ENCODE measurements around the gene SCARB1.

Gene SCARB1

GRCh38 chr12:124727922-124728321, 135.7 kb downstream of the SCARB1 start:
- H3K4me3 ChIP-seq (ENCODE audit: control insufficient read depth, low read depth, low read length) = no peak overlapping the region
- no peak for DNase-seq (ENCODE audit: low read depth)
- TF ChIP-seq, protein P1, sequence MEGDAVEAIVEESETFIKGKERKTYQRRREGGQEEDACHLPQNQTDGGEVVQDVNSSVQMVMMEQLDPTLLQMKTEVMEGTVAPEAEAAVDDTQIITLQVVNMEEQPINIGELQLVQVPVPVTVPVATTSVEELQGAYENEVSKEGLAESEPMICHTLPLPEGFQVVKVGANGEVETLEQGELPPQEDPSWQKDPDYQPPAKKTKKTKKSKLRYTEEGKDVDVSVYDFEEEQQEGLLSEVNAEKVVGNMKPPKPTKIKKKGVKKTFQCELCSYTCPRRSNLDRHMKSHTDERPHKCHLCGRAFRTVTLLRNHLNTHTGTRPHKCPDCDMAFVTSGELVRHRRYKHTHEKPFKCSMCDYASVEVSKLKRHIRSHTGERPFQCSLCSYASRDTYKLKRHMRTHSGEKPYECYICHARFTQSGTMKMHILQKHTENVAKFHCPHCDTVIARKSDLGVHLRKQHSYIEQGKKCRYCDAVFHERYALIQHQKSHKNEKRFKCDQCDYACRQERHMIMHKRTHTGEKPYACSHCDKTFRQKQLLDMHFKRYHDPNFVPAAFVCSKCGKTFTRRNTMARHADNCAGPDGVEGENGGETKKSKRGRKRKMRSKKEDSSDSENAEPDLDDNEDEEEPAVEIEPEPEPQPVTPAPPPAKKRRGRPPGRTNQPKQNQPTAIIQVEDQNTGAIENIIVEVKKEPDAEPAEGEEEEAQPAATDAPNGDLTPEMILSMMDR (conservative IDR thresholded peaks at IDR 0.05; ENCODE audit: control insufficient read depth, insufficient read depth, low read depth, low read length) = no peak

- no peak overlapping the region for H3K4me3 ChIP-seq (ENCODE audit: control insufficient read depth, low read depth, low read length)
- TF ChIP-seq, protein P1 (conservative IDR thresholded peaks at IDR 0.05; ENCODE audit: control insufficient read depth, insufficient read depth, low read depth, low read length) = no peak
- peak; percentile 70 for DNase-seq (ENCODE audit: low read depth)
Observed at GRCh38 chr12:124727264-124727800, 136.3 kb downstream of the SCARB1 start.

All from fibroblast of mammary gland (primary cell).